ENCODE data around the gene PHACTR1. TPM values are rescaled to one million over a fixed set of nuclear protein-coding genes. Genes with fewer than 3 reads are reported as not detected.

PHACTR1 gene
- polyA plus RNA-seq, 1 donor = 5.8 TPM

- DNase-seq = no peak
Measured at GRCh38 chr6:12849809-12850198, 133.2 kb downstream of the PHACTR1 start.

DNA sequence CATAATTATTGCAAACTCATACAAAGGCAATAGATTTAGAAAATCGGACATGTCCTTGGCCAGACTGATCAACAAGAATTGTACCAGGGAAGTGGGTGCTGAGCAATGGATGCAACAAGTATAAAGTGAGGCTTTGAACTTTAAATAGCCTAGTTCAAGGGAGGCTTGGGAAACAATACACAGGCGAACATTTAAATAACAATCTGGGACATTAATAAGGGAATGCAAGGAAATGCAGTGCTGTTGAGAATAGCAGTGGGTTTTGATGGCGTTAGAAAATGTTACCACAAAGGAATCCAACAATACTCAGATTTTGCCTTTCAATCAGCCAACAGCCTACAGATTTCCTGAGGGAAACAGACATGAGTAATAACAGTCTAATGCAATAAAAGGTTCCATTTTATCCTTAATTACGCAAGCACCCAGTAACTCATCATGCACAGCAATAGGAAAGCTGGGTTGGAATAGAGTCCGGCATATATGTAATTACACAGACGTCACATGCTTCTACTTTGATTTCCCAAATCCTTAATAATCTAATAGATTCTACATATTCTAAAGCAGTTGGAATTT, 134.6 kb downstream of the PHACTR1 start:
- no peak for DNase-seq

- no peak for DNase-seq
Measured at GRCh38 chr6:12861603-12862002, 145.0 kb downstream of the PHACTR1 start.

- DNase-seq = no peak
Measured at GRCh38 chr6:12865117-12865516, 148.6 kb downstream of the PHACTR1 start.

DNA sequence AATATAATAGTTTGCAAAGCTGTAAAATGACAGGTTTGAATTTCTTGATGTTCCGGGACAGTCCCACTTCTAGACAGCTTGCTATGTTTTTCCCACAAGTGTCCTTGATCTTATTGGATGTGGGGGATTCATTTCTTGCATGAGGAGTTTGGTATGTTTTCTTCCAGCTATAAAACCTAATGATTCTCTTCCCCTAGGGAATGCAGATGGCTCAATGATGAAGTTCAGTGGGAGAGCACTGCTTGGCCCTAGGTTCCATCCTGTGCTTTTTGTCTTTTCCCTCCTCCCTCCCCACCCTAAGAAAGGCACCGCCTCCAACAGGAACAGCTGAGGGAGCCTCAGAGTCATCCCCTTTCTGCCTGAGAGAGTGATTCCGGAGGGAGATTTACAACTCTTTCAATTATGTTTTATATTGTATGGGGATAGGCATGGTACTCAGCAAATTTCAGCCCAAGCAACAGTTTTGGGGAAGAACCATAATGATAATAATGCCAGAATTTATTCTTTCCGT, 149.2 kb downstream of the PHACTR1 start:
- DNase-seq = no peak

GRCh38 chr6:12866422-12867029, 150.0 kb downstream of the PHACTR1 start:
- DNase-seq = no peak

GRCh38 chr6:12869816-12870432, 153.4 kb downstream of the PHACTR1 start:
- DNase-seq = no peak

DNA sequence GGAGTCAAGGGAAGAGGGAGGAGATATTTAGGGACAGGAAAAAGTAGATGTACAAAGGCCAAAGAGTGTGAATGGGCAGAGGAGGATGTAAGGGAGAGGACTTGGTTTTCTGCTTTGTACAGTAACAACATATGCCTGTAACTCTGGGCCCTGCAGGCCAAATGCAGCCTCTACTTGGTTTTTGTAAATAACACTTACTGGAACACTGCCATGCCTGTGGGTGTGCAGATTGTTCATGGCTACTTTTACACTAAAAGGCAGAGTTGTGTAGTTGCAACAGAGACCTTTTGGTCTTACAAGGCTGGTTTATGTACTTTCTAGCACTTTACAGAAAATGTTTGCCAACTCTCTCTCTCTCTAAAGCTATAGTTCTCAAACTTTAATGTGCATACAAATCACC, 157.1 kb downstream of the PHACTR1 start:
- DNase-seq = no peak

DNA sequence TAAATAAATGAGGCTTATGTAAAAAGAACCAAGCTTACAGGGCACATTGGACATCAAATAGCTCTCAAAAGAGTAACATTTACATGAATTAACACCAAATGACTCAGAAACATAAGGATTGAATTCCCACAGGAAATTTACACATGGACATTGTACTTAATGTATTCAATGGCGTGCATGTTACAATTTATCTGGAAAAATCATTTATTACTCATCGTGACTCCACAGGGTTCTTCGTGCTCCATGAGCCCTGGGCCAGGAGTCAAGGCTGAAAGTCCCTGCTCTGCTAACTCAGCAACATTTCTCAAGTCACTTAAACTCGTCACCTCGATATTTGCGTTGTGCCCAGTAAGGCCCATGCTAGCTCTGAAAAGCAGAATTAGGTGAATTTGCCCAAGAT, 158.5 kb downstream of the PHACTR1 start:
- DNase-seq = no peak

DNA sequence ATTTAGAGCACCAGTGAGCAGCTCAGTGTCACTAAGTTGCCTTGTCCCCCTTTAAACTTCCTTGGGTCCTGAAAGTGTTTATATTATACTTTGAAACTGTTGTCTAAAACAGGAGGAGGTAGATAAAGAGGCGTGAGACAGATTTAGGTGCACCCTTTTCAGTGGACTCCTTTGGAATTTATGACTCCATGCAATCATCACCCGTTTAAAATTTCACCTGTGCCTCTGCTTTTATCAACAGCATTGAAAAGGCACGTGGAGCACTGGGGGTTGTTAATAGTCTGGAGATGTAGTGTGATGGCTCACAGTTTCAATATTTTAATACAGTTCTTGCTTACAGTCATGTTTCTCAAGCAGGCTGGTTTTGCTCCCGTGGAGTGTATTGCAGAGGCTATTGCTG, 162.2 kb downstream of the PHACTR1 start:
- DNase-seq = no peak

- no peak for DNase-seq
Measured at GRCh38 chr6:12882761-12883290, 166.3 kb downstream of the PHACTR1 start.

- DNase-seq = no peak
Measured at GRCh38 chr6:12884983-12885382, 168.4 kb downstream of the PHACTR1 start.

DNA sequence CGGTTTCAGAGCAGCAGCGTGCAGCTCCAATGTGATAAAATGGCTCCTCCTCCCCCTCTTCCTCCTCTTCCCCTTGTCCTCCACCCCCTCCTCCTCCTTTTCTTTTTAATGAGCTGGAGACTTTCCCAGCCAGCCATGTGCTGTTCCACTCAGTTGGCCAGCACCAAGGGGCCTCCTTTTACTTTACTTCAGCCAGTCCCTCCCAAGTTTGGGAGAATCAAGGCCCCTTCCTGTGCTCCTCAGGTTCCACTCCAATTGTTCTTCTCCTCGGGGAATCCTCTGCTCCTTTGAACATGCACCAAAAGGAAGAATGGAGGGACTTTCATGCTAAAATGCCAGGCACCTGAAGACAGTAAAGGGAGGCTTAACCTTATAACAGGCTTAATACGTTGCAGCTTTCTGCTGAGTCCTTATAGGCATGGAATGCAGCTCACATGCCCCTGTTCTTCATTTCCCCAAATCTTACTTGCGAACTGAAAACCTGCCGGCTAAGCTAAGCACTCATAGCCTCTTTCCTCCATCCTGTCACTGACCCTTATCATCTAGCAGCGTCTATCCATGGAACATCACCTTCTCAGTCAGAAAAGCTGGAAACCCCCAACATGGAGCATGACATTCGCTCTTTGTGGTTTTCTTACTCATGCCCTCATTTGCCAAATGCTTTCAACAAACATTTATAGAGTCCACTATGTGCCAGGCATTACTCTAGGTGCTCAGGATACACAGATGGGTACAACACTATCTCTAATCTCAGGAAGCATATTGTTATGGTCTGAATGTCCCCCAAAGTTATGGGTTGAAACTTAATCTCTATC, 170.6 kb downstream of the PHACTR1 start:
- peak; percentile 72 for DNase-seq

DNA sequence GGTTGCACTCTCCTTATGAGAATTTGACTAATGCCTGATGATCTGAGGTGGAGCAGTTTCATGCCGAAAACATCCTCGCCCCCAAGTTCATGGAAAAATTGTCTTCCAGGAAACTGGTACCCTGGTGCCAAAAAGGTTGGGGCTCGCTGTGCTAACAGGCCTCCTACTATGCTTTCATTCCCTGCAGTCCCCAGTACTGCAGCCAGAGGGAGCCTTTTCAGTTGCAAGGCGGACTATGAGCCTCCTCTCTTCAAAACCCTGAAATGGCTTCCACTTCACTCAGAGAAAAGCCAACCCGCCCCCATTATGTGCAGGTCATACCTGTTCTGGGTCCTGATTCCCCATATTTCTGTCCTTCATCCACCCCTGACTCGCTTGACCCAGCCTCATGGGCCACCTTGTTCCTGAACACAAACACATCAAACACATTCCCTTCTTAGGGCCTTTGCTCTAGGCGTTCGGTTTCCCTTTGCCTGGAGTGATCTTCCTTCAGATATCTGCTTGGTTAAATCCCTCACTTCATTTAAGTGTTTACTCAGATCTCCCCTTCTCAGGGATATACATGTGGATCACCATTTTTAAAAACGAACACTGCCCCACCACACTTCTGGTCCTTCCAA, 173.7 kb downstream of the PHACTR1 start:
- DNase-seq = no peak

DNA sequence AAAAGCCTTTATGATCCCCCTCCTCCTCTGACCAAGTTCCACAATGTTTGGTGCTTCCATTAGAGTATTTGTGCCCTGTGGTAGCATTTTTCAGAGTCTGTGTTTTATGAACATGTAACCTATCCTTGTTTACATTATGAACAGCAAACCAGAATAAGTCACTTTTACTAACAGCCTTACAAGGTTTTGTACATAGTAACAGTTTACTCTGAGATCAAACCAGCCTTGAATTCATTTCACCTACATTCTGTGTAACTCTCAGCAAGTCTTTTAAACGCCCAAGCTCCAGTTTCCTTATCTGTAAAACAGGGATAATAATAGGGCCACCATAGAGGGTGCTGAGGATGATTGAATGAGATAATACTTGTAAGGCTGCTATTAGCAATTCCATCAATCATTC, 175.0 kb downstream of the PHACTR1 start:
- no peak for DNase-seq

DNA sequence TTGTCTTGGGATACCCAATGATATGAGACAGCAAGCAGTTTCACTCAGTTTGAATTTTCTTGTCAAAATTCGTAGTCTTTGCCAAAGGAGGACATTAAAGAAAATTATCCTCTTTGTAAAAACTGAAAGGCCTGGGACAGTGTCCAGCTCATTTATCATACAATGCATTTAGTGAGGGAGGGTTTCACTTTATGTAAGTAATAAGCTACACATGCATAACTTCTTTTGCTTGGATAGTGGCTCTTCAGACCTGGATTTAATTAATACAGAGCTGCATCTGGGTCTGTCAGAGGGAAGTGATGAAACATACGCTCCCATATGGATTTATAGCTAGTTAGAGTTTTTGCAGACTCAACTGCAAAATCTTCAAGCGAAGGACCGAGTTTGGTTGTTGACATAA, 175.6 kb downstream of the PHACTR1 start:
- DNase-seq = no peak

DNA sequence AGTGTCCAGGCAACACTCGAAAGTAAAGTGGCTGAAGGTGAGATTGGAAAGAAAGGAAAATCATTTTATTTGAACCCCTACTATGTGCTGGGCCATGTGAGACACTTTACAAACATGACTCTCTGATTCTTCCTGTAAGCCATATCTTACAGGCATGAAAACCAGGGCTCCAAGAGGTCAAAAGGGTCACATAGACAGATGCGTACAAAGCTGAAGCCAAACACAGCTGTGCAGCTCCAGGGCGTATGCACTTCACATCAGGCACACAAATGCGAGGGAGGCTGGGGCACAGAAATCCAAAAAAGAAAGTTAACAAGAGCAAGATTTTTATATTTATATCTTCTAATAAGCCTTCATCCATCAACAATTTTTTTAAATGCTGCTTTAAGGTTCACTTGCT, 176.5 kb downstream of the PHACTR1 start:
- DNase-seq = no peak

DNA sequence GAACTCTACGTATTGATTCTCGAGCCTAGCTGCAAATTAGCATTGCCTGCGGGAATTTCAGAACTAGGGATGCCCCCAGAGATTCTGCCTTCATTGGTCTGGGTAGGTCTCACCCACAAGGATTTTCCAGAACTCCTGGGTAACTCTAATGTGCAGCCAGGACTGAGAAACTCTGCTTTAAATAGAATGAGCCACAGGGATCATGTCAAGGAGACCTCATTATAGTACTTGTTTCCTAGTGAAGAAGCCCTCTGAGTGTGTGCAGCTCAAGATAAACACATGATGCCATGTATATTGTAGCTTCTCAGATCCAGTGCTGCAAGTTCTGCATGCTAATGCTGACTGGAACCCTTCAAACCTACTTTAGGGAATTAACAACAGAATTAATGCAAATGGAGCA, 179.2 kb downstream of the PHACTR1 start:
- DNase-seq = no peak

DNA sequence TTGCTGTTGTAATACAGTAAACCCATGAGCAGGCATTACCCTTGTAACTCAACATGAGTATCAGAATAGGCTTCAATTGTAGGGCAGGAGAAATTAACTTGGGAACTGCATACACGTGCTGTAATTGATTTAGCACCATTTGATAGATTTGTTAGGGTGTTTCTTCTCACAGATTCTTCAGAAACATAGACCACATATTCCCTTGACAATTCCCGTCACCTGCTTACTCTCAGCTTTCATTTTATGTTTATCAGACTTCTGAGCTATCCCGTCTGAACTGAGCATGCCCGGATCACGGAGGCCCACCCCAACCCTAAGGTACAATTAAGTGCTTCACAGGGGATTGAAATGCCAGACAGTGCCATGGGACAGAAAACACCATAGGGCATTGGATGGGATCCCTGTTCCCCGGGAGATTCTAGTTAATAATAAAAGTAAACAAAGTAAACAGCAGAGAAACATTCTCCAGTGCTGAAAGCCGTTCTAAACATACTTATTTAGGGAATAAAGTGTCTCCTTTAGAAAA, 179.7 kb downstream of the PHACTR1 start:
- DNase-seq = no peak

DNA sequence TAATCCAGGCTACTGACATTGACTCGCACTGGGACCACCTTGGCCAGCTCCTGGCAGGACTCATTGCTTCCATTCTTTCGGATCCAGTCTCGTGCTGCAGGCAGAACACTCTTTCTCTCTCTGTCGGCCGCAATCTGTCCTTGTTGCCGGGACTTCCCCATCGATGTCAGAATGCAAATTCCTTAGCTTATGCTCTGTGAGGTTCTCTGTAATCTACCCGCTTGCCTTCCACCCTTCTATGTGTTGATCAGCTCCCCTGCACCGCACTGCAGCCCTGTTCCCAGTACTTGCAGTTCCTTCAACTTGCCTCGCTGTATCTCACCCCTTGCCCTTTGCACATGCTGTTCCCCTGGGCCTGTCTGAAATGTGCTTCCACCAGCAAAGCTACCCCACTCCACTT, 182.0 kb downstream of the PHACTR1 start:
- DNase-seq = no peak

DNA sequence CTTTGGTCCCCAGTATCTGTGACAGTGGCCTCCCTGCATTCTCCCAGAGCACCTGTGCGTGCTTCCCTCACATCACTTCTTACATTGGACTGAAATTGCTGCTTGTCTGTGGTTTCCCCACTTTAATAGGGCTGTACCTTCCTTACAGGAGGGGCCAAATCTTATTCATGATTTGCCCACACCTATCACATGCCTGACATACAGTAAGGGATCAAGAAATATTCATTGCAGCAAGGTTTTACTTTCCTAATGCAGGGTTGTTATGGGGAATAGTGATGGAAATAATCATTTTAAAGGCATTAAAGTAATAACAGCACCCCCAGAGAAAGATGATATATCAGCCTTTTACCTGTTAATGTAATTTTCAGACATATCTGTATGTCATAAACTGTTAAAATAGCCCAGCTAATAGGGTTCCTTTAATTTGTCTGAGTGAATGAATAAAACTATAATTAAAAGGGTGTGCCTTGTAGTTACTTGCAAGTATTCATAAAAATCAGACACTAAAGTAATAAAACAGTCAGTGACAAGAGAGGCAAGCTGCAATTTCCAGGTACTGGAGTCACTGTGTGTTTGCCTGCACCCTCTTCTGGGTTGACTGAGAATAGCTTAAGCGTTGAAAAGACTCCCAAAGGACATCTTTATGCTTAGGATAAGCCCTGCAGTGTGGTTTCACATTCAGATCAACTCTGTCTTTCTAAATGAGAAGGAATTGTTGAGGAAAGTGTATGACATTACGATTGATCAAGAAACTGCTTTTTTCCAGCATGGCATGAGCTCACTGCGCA, 182.7 kb downstream of the PHACTR1 start:
- DNase-seq = no peak

- no peak for DNase-seq
Measured at GRCh38 chr6:12903246-12903645, 186.7 kb downstream of the PHACTR1 start.
